Measurements from ENCODE around the gene TMED10. TPM values are rescaled to one million over a fixed set of nuclear protein-coding genes. Genes with fewer than 3 reads are reported as not detected.

The TMED10 gene
- total RNA-seq, 1 experiment from 2014 or later = 255 TPM

DNA sequence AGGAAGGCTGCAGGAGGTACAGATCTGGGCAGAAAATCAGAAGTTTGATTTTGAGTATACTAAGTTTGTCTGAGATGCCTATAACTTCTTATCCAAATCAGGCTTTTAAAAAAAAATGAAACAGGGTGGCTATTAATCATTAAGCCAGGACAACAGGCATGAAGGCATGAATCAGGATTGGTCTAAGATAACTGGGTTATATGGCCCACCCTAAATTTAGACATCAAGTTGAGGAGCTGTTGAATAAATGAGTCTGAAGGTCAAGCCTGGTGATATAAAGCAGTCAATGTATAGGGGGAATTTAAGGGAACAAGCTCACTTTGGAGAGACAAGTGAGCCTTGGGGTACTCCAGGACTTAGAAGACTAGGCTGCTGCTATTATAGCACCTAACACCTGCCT is 78.2 kb downstream of the TMED10 start:
- H3K4me3 ChIP-seq (ENCODE audit: low read depth, low read length) = no peak overlapping the region
- Mint-ChIP-seq H3K36me3 (ENCODE audit: insufficient read depth, unreplicated experiment) (peaks cover 19% of the 10 kb centered on the region), H3K9me3 (ENCODE audit: unreplicated experiment) (no peaks in the 10 kb centered on the region), H3K4me1 (ENCODE audit: low read depth, unreplicated experiment) (no peaks in the 10 kb centered on the region), H3K4me3 (ENCODE audit: unreplicated experiment) (no peak overlapping the region), H3K27me3 (ENCODE audit: insufficient read depth, unreplicated experiment) (no peaks in the 10 kb centered on the region), H3K27ac (ENCODE audit: unreplicated experiment) (no peak overlapping the region)
- POLR2A ChIA-PET = no interaction called here
- no TSS peak for BruUV-seq (replicated peaks)
- no peaks in the 10 kb centered on the region for H3K27me3 ChIP-seq (replicated peaks; ENCODE audit: control insufficient read depth, insufficient read depth, low read length)
- intact Hi-C loops (cut with micrococcal nuclease; ENCODE audit: unreplicated experiment) = no loop called here
- DNase-seq = no peak
- TF ChIP-seq, protein P1, sequence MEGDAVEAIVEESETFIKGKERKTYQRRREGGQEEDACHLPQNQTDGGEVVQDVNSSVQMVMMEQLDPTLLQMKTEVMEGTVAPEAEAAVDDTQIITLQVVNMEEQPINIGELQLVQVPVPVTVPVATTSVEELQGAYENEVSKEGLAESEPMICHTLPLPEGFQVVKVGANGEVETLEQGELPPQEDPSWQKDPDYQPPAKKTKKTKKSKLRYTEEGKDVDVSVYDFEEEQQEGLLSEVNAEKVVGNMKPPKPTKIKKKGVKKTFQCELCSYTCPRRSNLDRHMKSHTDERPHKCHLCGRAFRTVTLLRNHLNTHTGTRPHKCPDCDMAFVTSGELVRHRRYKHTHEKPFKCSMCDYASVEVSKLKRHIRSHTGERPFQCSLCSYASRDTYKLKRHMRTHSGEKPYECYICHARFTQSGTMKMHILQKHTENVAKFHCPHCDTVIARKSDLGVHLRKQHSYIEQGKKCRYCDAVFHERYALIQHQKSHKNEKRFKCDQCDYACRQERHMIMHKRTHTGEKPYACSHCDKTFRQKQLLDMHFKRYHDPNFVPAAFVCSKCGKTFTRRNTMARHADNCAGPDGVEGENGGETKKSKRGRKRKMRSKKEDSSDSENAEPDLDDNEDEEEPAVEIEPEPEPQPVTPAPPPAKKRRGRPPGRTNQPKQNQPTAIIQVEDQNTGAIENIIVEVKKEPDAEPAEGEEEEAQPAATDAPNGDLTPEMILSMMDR (IDR thresholded peaks at IDR 0.05; ENCODE audit: insufficient read depth in 1 of 2, low read depth in 1 of 2, low read length in 1 of 2, severe bottlenecking in 1 of 2, unreplicated experiment in 1 of 2) = no peak
- peaks cover 1% of the 10 kb centered on the region for H3K36me3 ChIP-seq (ENCODE audit: control insufficient read depth, insufficient read depth, low read length)
- H3K9me3 ChIP-seq = no peaks in the 10 kb centered on the region
- H3K4me1 ChIP-seq = no peaks in the 10 kb centered on the region
- CTCF ChIA-PET = interaction anchor here (0.6 kb wide), 1 partner anchor 106 kb away, joined by 3 read pairs; no protein-coding TSS in a partner anchor

DNA sequence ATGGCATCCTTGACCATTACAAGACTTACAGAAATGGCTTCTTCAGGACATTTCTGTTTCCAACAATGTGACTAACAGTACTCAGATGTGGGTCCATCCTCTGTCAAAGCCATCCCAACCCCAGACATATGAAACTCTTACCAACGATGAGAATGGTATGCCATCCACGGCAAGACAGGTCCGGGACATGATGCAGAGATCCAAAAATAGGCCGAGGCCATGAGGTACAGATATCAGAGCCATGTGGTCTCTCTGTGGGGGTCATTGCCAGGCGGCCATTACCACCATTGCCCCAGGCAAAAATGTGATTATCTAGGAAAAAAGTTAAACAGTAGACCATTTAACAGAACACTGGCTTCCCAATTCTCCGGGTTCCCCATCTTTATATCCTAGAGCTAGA is 79.5 kb downstream of the TMED10 start:
- no peaks in the 10 kb centered on the region for H3K27me3 Mint-ChIP-seq (ENCODE audit: insufficient read depth, unreplicated experiment)
- H3K4me3 Mint-ChIP-seq (ENCODE audit: unreplicated experiment) = no peak overlapping the region
- ChIA-PET CTCF (no interaction called here), POLR2A (no interaction called here)
- no peaks in the 10 kb centered on the region for H3K4me1 ChIP-seq
- BruUV-seq (replicated peaks) = no TSS peak
- H3K27ac Mint-ChIP-seq (ENCODE audit: unreplicated experiment) = no peak overlapping the region
- H3K9me3 ChIP-seq = no peaks in the 10 kb centered on the region
- no peaks in the 10 kb centered on the region for H3K4me1 Mint-ChIP-seq (ENCODE audit: low read depth, unreplicated experiment)
- no peaks in the 10 kb centered on the region for H3K9me3 Mint-ChIP-seq (ENCODE audit: unreplicated experiment)
- H3K27me3 ChIP-seq (replicated peaks; ENCODE audit: control insufficient read depth, insufficient read depth, low read length) = no peaks in the 10 kb centered on the region
- no peak overlapping the region for H3K4me3 ChIP-seq (ENCODE audit: low read depth, low read length)
- no peak for DNase-seq
- peaks cover 19% of the 10 kb centered on the region for H3K36me3 Mint-ChIP-seq (ENCODE audit: insufficient read depth, unreplicated experiment)
- intact Hi-C loops (cut with micrococcal nuclease; ENCODE audit: unreplicated experiment) = no loop called here
- TF ChIP-seq, protein P1 (IDR thresholded peaks at IDR 0.05; ENCODE audit: insufficient read depth in 1 of 2, low read depth in 1 of 2, low read length in 1 of 2, severe bottlenecking in 1 of 2, unreplicated experiment in 1 of 2) = no peak
- H3K36me3 ChIP-seq (ENCODE audit: control insufficient read depth, insufficient read depth, low read length) = peaks cover 1% of the 10 kb centered on the region

DNA sequence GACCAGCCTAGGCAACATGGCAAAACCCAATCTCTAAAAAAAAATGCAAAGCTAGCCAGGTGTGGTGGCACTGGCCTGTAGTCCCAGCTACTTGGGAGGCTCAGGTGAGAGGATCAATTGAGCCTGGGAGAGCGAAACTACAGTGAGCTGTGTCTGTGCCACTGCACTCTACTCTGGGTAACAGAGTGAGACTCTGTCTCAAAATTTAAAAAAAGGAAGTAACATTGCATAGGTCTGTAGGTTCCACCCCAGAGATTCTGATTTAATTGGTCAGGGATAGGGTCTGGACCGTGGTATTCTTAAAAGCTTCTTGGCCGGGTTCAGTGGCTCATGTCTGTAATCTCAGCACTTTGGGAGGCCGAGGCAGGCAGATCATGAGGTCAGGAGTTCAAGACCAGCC is 80.7 kb downstream of the TMED10 start:
- ChIA-PET POLR2A (interaction anchor here (0.5 kb wide), 1 partner anchor 860 kb away, joined by 4 read pairs; no protein-coding TSS in a partner anchor), CTCF (no interaction called here)
- H3K27ac Mint-ChIP-seq (ENCODE audit: unreplicated experiment) = no peak overlapping the region
- intact Hi-C loops (cut with micrococcal nuclease; ENCODE audit: unreplicated experiment) = no loop called here
- H3K36me3 ChIP-seq (ENCODE audit: control insufficient read depth, insufficient read depth, low read length) = peaks cover 1% of the 10 kb centered on the region
- no peaks in the 10 kb centered on the region for H3K27me3 Mint-ChIP-seq (ENCODE audit: insufficient read depth, unreplicated experiment)
- H3K4me3 Mint-ChIP-seq (ENCODE audit: unreplicated experiment) = no peak overlapping the region
- H3K27me3 ChIP-seq (replicated peaks; ENCODE audit: control insufficient read depth, insufficient read depth, low read length) = no peaks in the 10 kb centered on the region
- H3K4me3 ChIP-seq (ENCODE audit: low read depth, low read length) = no peak overlapping the region
- no peaks in the 10 kb centered on the region for H3K4me1 ChIP-seq
- H3K36me3 Mint-ChIP-seq (ENCODE audit: insufficient read depth, unreplicated experiment) = peaks cover 19% of the 10 kb centered on the region
- no peak for DNase-seq
- no TSS peak for BruUV-seq (replicated peaks)
- no peaks in the 10 kb centered on the region for H3K4me1 Mint-ChIP-seq (ENCODE audit: low read depth, unreplicated experiment)
- TF ChIP-seq, protein P1 (IDR thresholded peaks at IDR 0.05; ENCODE audit: insufficient read depth in 1 of 2, low read depth in 1 of 2, low read length in 1 of 2, severe bottlenecking in 1 of 2, unreplicated experiment in 1 of 2) = no peak
- H3K9me3 Mint-ChIP-seq (ENCODE audit: unreplicated experiment) = no peaks in the 10 kb centered on the region
- H3K9me3 ChIP-seq = no peaks in the 10 kb centered on the region
